HL-60 (cell line): Measurements from ENCODE around the gene EFCAB14.
A peak's percentile ranks its signal among the peaks of the same experiment; 100 is the strongest.
"Not testable (repeated sequence)": the region's sequence is repeated elsewhere in the genome, so short reads cannot be mapped to it uniquely, and the experiment has no call there.

Experiments used
- DNase-seq, 2 experiments: peaks; one replicate each; pipeline ENCODE4 v3.0.0-alpha.2; 2010 to 2020; ENCODE audit warnings: low read depth in 1 of 2, low spot score in 1 of 2
- H3K27ac ChIP-seq: fragments of 250-450 bp; sonication (Bioruptor Pico); replicated peaks from 2 replicates; pipeline ENCODE4 v1.5.1; 2020; ENCODE audit warnings: mild to moderate bottlenecking, moderate library complexity
- H3K27me3 ChIP-seq: fragments of 250-450 bp; sonication (Bioruptor Pico); 2 replicates; pipeline ENCODE4 v1.5.1; 2021; ENCODE audit warnings: mild to moderate bottlenecking, moderate library complexity; ENCODE audit not compliant: insufficient read depth, poor library complexity, severe bottlenecking
- H3K4me3 ChIP-seq: replicated peaks from 2 replicates; pipeline ENCODE4 v1.5.1; 2011; ENCODE audit warnings: mild to moderate bottlenecking, control low read depth, low read length; ENCODE audit not compliant: insufficient read depth
- CTCF ChIP-seq: IDR thresholded peaks from one replicate; pipeline ENCODE4 v1.5.1; 2011; ENCODE audit warnings: low read length, control low read depth, inconsistent platforms; ENCODE audit not compliant: insufficient read depth
- GABPA ChIP-seq: IDR thresholded peaks from 2 replicates; pipeline ENCODE4 v1.6.1; 2012; ENCODE audit warnings: low read depth
- POLR2AphosphoS5 ChIP-seq: IDR thresholded peaks from 2 replicates; pipeline ENCODE4 v1.6.1; 2012; ENCODE audit warnings: low read depth
- SPI1 ChIP-seq: IDR thresholded peaks from 2 replicates; pipeline ENCODE4 v1.6.1; 2012; ENCODE audit warnings: low read depth, mild to moderate bottlenecking, borderline replicate concordance
- TF ChIP-seq, protein P1 (sequence below): IDR thresholded peaks from 2 replicates; pipeline ENCODE4 v1.6.1; 2012; ENCODE audit warnings: low read depth; ENCODE audit not compliant: insufficient replicate concordance

The EFCAB14 gene

GRCh38 chr1:46742069-46742468, 23.2 kb upstream of the EFCAB14 start:
- no peak for TF ChIP-seq SPI1
- Histone ChIP-seq H3K4me3 (no peak overlapping the region), H3K27ac (no peak overlapping the region), H3K27me3 (peaks cover 10% of the 10 kb centered on the region)
- DNase-seq: no peak

- no peak overlapping the region for H3K27ac ChIP-seq
- peak in 1 of 2 experiments; percentile 35 for DNase-seq
Observed at GRCh38 chr1:46735708-46736324, 16.9 kb upstream of the EFCAB14 start.

GRCh38 chr1:46728327-46728873, 9.5 kb upstream of the EFCAB14 start:
- H3K4me3 ChIP-seq, H3K27me3 ChIP-seq, DNase-seq, H3K27ac ChIP-seq: not testable (repeated sequence)

More at GRCh38 chr1:46735708-46736324, 16.9 kb upstream of the EFCAB14 start:
- TF ChIP-seq SPI1 (peak; percentile 96), POLR2AphosphoS5 (no peak), GABPA (no peak), CTCF (peak; percentile 21)
- TF ChIP-seq, protein P1, sequence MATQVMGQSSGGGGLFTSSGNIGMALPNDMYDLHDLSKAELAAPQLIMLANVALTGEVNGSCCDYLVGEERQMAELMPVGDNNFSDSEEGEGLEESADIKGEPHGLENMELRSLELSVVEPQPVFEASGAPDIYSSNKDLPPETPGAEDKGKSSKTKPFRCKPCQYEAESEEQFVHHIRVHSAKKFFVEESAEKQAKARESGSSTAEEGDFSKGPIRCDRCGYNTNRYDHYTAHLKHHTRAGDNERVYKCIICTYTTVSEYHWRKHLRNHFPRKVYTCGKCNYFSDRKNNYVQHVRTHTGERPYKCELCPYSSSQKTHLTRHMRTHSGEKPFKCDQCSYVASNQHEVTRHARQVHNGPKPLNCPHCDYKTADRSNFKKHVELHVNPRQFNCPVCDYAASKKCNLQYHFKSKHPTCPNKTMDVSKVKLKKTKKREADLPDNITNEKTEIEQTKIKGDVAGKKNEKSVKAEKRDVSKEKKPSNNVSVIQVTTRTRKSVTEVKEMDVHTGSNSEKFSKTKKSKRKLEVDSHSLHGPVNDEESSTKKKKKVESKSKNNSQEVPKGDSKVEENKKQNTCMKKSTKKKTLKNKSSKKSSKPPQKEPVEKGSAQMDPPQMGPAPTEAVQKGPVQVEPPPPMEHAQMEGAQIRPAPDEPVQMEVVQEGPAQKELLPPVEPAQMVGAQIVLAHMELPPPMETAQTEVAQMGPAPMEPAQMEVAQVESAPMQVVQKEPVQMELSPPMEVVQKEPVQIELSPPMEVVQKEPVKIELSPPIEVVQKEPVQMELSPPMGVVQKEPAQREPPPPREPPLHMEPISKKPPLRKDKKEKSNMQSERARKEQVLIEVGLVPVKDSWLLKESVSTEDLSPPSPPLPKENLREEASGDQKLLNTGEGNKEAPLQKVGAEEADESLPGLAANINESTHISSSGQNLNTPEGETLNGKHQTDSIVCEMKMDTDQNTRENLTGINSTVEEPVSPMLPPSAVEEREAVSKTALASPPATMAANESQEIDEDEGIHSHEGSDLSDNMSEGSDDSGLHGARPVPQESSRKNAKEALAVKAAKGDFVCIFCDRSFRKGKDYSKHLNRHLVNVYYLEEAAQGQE: peak; percentile 98
- Histone ChIP-seq H3K4me3 (no peak overlapping the region), H3K27me3 (no peaks in the 10 kb centered on the region)

GRCh38 chr1:46725736-46726108, 6.8 kb upstream of the EFCAB14 start:
- Histone ChIP-seq H3K27me3 (peaks cover 2% of the 10 kb centered on the region), H3K27ac (no peak overlapping the region), H3K4me3 (no peak overlapping the region)
- TF ChIP-seq GABPA: no peak
- no peak for TF ChIP-seq SPI1
- TF ChIP-seq, protein P1: no peak
- TF ChIP-seq CTCF: no peak
- no peak for TF ChIP-seq POLR2AphosphoS5
- DNase-seq: no peak
